ENCODE results near the gene CNTNAP2. TPM values are rescaled to one million over a fixed set of nuclear protein-coding genes. Genes with fewer than 3 reads are reported as not detected.
A peak's percentile ranks its signal among the peaks of the same experiment; 100 is the strongest.
"Not testable (repeated sequence)": the region's sequence is repeated elsewhere in the genome, so short reads cannot be mapped to it uniquely, and the experiment has no call there.

The CNTNAP2 gene
- total RNA-seq, 1 donor from 2014 or later, result 5.4 TPM

- Mint-ChIP-seq H3K36me3 (ENCODE audit: low read depth, unreplicated experiment) (no peaks in the 10 kb centered on the region), H3K4me3 (ENCODE audit: unreplicated experiment) (no peak overlapping the region), H3K4me1 (ENCODE audit: unreplicated experiment) (no peaks in the 10 kb centered on the region), H3K27me3 (ENCODE audit: unreplicated experiment) (no peaks in the 10 kb centered on the region), H3K9me3 (ENCODE audit: unreplicated experiment) (no peaks in the 10 kb centered on the region), H3K27ac (ENCODE audit: unreplicated experiment) (no peak overlapping the region)
- no peak for DNase-seq (ENCODE audit: low spot score)
- TF ChIP-seq, protein P1, sequence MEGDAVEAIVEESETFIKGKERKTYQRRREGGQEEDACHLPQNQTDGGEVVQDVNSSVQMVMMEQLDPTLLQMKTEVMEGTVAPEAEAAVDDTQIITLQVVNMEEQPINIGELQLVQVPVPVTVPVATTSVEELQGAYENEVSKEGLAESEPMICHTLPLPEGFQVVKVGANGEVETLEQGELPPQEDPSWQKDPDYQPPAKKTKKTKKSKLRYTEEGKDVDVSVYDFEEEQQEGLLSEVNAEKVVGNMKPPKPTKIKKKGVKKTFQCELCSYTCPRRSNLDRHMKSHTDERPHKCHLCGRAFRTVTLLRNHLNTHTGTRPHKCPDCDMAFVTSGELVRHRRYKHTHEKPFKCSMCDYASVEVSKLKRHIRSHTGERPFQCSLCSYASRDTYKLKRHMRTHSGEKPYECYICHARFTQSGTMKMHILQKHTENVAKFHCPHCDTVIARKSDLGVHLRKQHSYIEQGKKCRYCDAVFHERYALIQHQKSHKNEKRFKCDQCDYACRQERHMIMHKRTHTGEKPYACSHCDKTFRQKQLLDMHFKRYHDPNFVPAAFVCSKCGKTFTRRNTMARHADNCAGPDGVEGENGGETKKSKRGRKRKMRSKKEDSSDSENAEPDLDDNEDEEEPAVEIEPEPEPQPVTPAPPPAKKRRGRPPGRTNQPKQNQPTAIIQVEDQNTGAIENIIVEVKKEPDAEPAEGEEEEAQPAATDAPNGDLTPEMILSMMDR (IDR thresholded peaks at IDR 0.05; ENCODE audit: unreplicated experiment), result no peak
Observed at GRCh38 chr7:148463210-148463609, 2346.6 kb downstream of the CNTNAP2 start.

DNA sequence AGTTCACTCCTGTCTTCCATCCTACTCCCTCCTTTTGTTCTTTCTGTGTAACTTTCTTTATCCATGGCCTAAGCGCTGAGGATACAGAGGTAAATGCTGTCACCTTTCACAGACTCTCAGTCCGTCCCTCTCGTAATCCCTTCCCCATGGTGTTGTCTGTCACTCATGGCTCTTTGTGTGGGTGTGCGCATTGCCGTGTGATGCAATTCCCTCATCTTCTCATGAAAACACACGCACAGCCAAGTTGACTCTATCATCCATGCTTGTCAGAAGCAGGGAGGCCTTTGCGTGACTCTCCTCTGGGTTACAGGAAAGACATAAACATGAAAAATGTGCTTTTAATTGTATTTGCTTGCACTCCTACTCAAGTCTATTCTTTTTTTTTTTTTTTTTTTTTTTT is 2348.3 kb downstream of the CNTNAP2 start:
- no peaks in the 10 kb centered on the region for H3K36me3 Mint-ChIP-seq (ENCODE audit: low read depth, unreplicated experiment)
- DNase-seq (ENCODE audit: low spot score), result no peak
- H3K4me1 Mint-ChIP-seq (ENCODE audit: unreplicated experiment), result no peaks in the 10 kb centered on the region
- no peaks in the 10 kb centered on the region for H3K9me3 Mint-ChIP-seq (ENCODE audit: unreplicated experiment)
- TF ChIP-seq, protein P1 (IDR thresholded peaks at IDR 0.05; ENCODE audit: unreplicated experiment), result no peak
- H3K27me3 Mint-ChIP-seq (ENCODE audit: unreplicated experiment), result no peaks in the 10 kb centered on the region
- no peak overlapping the region for H3K27ac Mint-ChIP-seq (ENCODE audit: unreplicated experiment)
- H3K4me3 Mint-ChIP-seq (ENCODE audit: unreplicated experiment), result no peak overlapping the region

GRCh38 chr7:148465441-148465840 is 2348.8 kb downstream of the CNTNAP2 start:
- not testable (repeated sequence) for DNase-seq (ENCODE audit: low spot score); H3K9me3 Mint-ChIP-seq (ENCODE audit: unreplicated experiment); H3K27me3 Mint-ChIP-seq (ENCODE audit: unreplicated experiment); H3K4me3 Mint-ChIP-seq (ENCODE audit: unreplicated experiment); H3K36me3 Mint-ChIP-seq (ENCODE audit: low read depth, unreplicated experiment); H3K4me1 Mint-ChIP-seq (ENCODE audit: unreplicated experiment); H3K27ac Mint-ChIP-seq (ENCODE audit: unreplicated experiment)

- Mint-ChIP-seq H3K27ac (ENCODE audit: unreplicated experiment) (no peak overlapping the region), H3K27me3 (ENCODE audit: unreplicated experiment) (no peaks in the 10 kb centered on the region), H3K4me3 (ENCODE audit: unreplicated experiment) (no peak overlapping the region), H3K9me3 (ENCODE audit: unreplicated experiment) (no peaks in the 10 kb centered on the region), H3K4me1 (ENCODE audit: unreplicated experiment) (no peaks in the 10 kb centered on the region), H3K36me3 (ENCODE audit: low read depth, unreplicated experiment) (no peaks in the 10 kb centered on the region)
- DNase-seq (ENCODE audit: low spot score), result no peak
- TF ChIP-seq, protein P1 (IDR thresholded peaks at IDR 0.05; ENCODE audit: unreplicated experiment), result no peak
Observed at GRCh38 chr7:148466120-148466519, 2349.5 kb downstream of the CNTNAP2 start.

DNA sequence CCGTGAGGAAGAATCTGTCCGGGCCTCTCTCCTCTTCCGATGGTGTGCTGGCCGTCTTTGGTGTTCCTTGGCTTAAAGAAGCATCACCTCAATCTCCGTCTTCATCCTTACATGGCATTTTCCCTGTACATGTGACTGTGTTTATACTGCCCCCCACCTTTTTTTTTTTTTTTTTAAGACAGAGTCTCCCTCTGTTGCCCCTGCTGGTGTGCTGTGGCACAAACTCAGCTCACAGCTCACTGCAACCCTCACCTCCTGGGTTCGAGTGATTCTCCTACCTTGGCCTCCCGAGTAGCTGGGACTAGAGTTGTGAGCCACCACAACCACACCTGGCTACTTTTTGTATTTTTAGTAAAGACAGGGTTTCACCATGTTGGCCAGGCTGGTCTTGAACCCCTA is 2352.1 kb downstream of the CNTNAP2 start:
- Mint-ChIP-seq H3K4me3 (ENCODE audit: unreplicated experiment) (no peak overlapping the region), H3K27me3 (ENCODE audit: unreplicated experiment) (no peaks in the 10 kb centered on the region), H3K27ac (ENCODE audit: unreplicated experiment) (no peak overlapping the region), H3K36me3 (ENCODE audit: low read depth, unreplicated experiment) (no peaks in the 10 kb centered on the region), H3K4me1 (ENCODE audit: unreplicated experiment) (no peaks in the 10 kb centered on the region), H3K9me3 (ENCODE audit: unreplicated experiment) (no peaks in the 10 kb centered on the region)
- TF ChIP-seq, protein P1 (IDR thresholded peaks at IDR 0.05; ENCODE audit: unreplicated experiment), result peak; percentile 17
- DNase-seq (ENCODE audit: low spot score), result no peak

Small RNA genes lying within 50 kb of the gene (microRNA-seq; reads per million reads assigned to microRNA genes)
- not detected for gene MIR548F4 (ENCODE audit: unreplicated experiment)
